Suprapubic skin (tissue), 4 donors: Measurements from ENCODE around the gene PPME1.

Experiments
- EP300 ChIP-seq: sonication (generic); formaldehyde crosslinking; IDR thresholded peaks from one replicate; pipeline ENCODE4 v1.6.1; 2017; ENCODE audit warnings: antibody characterized with exemption
- POLR2A ChIP-seq, 2 donors: fragments of 450-650 bp; IDR thresholded peaks; one replicate each; pipeline ENCODE4 v1.6.1; 2017; ENCODE audit warnings: antibody characterized with exemption in 2 of 2, mild to moderate bottlenecking in 2 of 2, moderate library complexity in 2 of 2
- POLR2AphosphoS5 ChIP-seq, 3 donors: sonication (generic); formaldehyde crosslinking; IDR thresholded peaks; one replicate each; pipeline ENCODE4 v1.6.1; 2017; ENCODE audit warnings: antibody characterized with exemption in 3 of 3
- TF ChIP-seq, protein P1 (sequence below), 2 donors: fragments of 200-600 bp in 1 of 2; fragments of 450-650 bp in 1 of 2; sonication (generic) in 1 of 2; IDR thresholded peaks; one replicate each; pipeline ENCODE4 v1.5.1; 2016 to 2019; ENCODE audit warnings: antibody characterized with exemption in 2 of 2, mild to moderate bottlenecking in 1 of 2, moderate library complexity in 1 of 2

- TF ChIP-seq POLR2A (IDR thresholded peaks at IDR 0.05) = no peak
- TF ChIP-seq, protein P1, sequence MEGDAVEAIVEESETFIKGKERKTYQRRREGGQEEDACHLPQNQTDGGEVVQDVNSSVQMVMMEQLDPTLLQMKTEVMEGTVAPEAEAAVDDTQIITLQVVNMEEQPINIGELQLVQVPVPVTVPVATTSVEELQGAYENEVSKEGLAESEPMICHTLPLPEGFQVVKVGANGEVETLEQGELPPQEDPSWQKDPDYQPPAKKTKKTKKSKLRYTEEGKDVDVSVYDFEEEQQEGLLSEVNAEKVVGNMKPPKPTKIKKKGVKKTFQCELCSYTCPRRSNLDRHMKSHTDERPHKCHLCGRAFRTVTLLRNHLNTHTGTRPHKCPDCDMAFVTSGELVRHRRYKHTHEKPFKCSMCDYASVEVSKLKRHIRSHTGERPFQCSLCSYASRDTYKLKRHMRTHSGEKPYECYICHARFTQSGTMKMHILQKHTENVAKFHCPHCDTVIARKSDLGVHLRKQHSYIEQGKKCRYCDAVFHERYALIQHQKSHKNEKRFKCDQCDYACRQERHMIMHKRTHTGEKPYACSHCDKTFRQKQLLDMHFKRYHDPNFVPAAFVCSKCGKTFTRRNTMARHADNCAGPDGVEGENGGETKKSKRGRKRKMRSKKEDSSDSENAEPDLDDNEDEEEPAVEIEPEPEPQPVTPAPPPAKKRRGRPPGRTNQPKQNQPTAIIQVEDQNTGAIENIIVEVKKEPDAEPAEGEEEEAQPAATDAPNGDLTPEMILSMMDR (IDR thresholded peaks at IDR 0.05) = no peak
- TF ChIP-seq EP300 = no peak
- no peak for TF ChIP-seq POLR2AphosphoS5 (IDR thresholded peaks at IDR 0.05)
These were observed 85.5 kb downstream of the PPME1 start for GRCh38 chr11:74256378-74257133.
